HepG2 (cell line): ENCODE measurements around the gene HOXD4. TPM values are rescaled to one million over a fixed set of nuclear protein-coding genes. Genes with fewer than 3 reads are reported as not detected.

Experiments
- AHDC1 ChIP-seq: sonication (generic); formaldehyde crosslinking; IDR thresholded peaks from 2 replicates; pipeline ENCODE4 v1.5.1; 2020; ENCODE audit warnings: mild to moderate bottlenecking, missing genetic modification reagents, borderline replicate concordance
- BCL6 ChIP-seq: IDR thresholded peaks from 2 replicates; pipeline ENCODE4 v1.6.1; 2016; ENCODE audit warnings: missing genetic modification reagents, missing compliant biosample characterization
- BORCS8-MEF2B ChIP-seq: sonication (generic); formaldehyde crosslinking; IDR thresholded peaks from 2 replicates; pipeline ENCODE4 v1.8.0; 2022; ENCODE audit warnings: mild to moderate bottlenecking, missing genetic modification reagents
- CSRNP1 ChIP-seq: sonication (generic); formaldehyde crosslinking; IDR thresholded peaks from 2 replicates; pipeline ENCODE4 v1.8.1; 2023; ENCODE audit warnings: mild to moderate bottlenecking, missing genetic modification reagents
- HNRNPH1 ChIP-seq: fragments of 200-400 bp; formaldehyde crosslinking; optimal IDR thresholded peaks from 2 replicates; pipeline ENCODE3; 2017; ENCODE audit warnings: mild to moderate bottlenecking, low read depth, low read length
- MEIS2 ChIP-seq: sonication (generic); formaldehyde crosslinking; IDR thresholded peaks from 2 replicates; pipeline ENCODE4 v1.9.0; 2021; ENCODE audit warnings: mild to moderate bottlenecking, missing genetic modification reagents
- MYNN ChIP-seq: sonication (generic); formaldehyde crosslinking; IDR thresholded peaks from 2 replicates; pipeline ENCODE4 v1.4.0; 2020; ENCODE audit warnings: mild to moderate bottlenecking, low read depth, missing genetic modification reagents
- POLR2AphosphoS2 ChIP-seq: IDR thresholded peaks from 2 replicates; pipeline ENCODE4 v1.6.1; 2011; ENCODE audit warnings: low read depth, low read length, improper control_type of control experiment
- PTBP1 ChIP-seq: fragments of 200-400 bp; formaldehyde crosslinking; IDR thresholded peaks from 2 replicates; pipeline ENCODE4 v1.6.1; 2018; ENCODE audit warnings: low read length, low read depth; ENCODE audit not compliant: poor library complexity, severe bottlenecking
- TRIM22 ChIP-seq: fragments of 450-650 bp; IDR thresholded peaks from 2 replicates; pipeline ENCODE4 v1.6.1; 2017
- ZBTB38 ChIP-seq: sonication (generic); formaldehyde crosslinking; IDR thresholded peaks from 2 replicates; pipeline ENCODE4 v1.5.1; 2020; ENCODE audit warnings: mild to moderate bottlenecking, missing genetic modification reagents
- ZKSCAN5 ChIP-seq: sonication (generic); formaldehyde crosslinking; IDR thresholded peaks from 2 replicates; pipeline ENCODE4 v1.5.1; 2020; ENCODE audit warnings: mild to moderate bottlenecking, missing genetic modification reagents
- ZKSCAN8 ChIP-seq: IDR thresholded peaks from 2 replicates; pipeline ENCODE4 v1.6.1; 2016; ENCODE audit warnings: borderline replicate concordance, missing genetic modification reagents, missing compliant biosample characterization
- ZNF558 ChIP-seq: sonication (generic); formaldehyde crosslinking; IDR thresholded peaks from 2 replicates; pipeline ENCODE4 v1.9.0; 2022; ENCODE audit warnings: mild to moderate bottlenecking, missing genetic modification reagents, borderline replicate concordance
- polyA plus RNA-seq, 8 experiments: library from polyadenylated mRNA; depleted of rRNA in 3 of 8; stranded (reverse) in 7 of 8; unstranded in 1 of 8; fragments of >200 nt; fragmentation: Illumina TruSeq in 4 of 8; extraction: Trizol in 4 of 8; gene quantifications; 2 replicates each; pipeline versions ENCODE4 v1.2.1 to v1.2.3, GENCODE V29; 2011 to 2016; ENCODE audit warnings: low read depth in 4 of 8, missing spikeins in 1 of 8, mixed read lengths in 1 of 8; ENCODE audit not compliant: insufficient read depth in 1 of 8
- total RNA-seq, 5 experiments: library from RNA; depleted of rRNA; stranded (reverse); fragments of >200 nt; fragmentation: Illumina TruSeq; extraction: Trizol; gene quantifications; 2 replicates each; pipeline ENCODE4 v1.2.3, GENCODE V29; 2016; ENCODE audit warnings: low read depth in 1 of 5
- TF ChIP-seq, protein P1 (sequence below): sonication (generic); formaldehyde crosslinking; IDR thresholded peaks from 2 replicates; pipeline ENCODE4 v1.4.0; 2020; ENCODE audit warnings: mild to moderate bottlenecking, missing genetic modification reagents

The HOXD4 gene
- total and polyA plus RNA-seq, 2 of the 13 experiments (the other 11 are each of a cell fraction or from before 2014, with no cell fraction given), result not detected

DNA sequence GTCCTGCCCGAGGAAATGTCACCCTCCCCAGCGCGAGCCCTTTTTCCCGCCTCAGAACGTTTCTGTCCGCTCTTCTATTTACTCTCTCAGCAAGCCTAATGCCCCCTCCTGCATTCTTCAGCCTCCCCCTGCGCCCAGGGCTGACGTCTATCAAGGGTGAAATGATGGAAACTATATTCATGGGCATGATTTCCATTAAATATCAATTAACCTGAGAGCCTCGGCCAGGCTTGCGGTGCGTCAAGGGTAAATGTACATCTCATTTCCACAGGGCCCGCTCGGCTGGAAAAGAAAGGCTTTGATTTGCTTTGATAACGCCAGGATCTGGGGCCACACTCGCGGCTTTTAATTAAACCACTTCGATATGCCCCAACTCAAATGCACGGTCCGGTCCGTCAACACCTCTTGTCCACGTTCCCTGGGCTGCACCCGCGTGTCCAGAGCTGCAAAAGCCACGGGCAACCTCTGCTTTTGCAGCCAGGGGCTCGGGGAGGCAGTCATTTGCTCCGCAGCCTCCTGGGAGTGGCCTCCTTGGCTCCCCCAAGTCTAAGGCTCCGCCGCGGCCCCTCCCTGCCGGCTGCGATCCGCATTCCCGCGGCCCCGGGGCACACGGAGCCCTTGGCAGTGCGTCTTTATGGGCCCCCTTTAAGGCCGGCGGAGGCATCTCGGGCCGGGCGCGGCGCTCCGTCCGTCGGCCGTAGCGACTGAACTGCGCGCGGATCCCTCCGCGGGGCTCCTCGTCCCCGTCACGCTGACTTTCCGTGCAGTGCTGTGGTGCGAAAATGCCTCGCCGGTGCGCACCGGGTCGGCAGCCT is 22.2 kb upstream of the HOXD4 start, which contains the start of gene HOXD8 (continued):
- TF ChIP-seq AHDC1 (CRISPR knock-in tag), result no peak
- no peak for TF ChIP-seq CSRNP1 (CRISPR knock-in tag)
- TF ChIP-seq BCL6, result no peak
- TF ChIP-seq PTBP1, result no peak
- no peak for TF ChIP-seq POLR2AphosphoS2
- no peak for TF ChIP-seq ZKSCAN8
- no peak for TF ChIP-seq TRIM22
- no peak for TF ChIP-seq BORCS8-MEF2B (CRISPR knock-in tag)
- TF ChIP-seq HNRNPH1, result no peak
- TF ChIP-seq MYNN (CRISPR knock-in tag), result no peak
- no peak for TF ChIP-seq ZNF558 (CRISPR knock-in tag)
- no peak for TF ChIP-seq ZKSCAN5 (CRISPR knock-in tag)
- no peak for TF ChIP-seq ZBTB38 (CRISPR knock-in tag)
- TF ChIP-seq, protein P1, sequence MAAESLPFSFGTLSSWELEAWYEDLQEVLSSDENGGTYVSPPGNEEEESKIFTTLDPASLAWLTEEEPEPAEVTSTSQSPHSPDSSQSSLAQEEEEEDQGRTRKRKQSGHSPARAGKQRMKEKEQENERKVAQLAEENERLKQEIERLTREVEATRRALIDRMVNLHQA, result no peak
- TF ChIP-seq MEIS2, result no peak
